ENCODE results near the gene ZNF774. TPM values are rescaled to one million over a fixed set of nuclear protein-coding genes. Genes with fewer than 3 reads are reported as not detected.

ZNF774 gene
- total RNA-seq, 1 donor from 2014 or later, result 8.3 TPM

GRCh38 chr15:90349821-90350220, 2.3 kb upstream of the ZNF774 start:
- Histone ChIP-seq H3K4me3 (no peak overlapping the region), H3K9me3 (ENCODE audit: low read depth) (no peaks in the 10 kb centered on the region), H3K27ac (no peak overlapping the region), H3F3A (ENCODE audit: low read depth) (peaks cover 3% of the 10 kb centered on the region), H3K27me3 (peaks cover 12% of the 10 kb centered on the region), H3K79me2 (ENCODE audit: low read depth) (no peaks in the 10 kb centered on the region), H3K9ac (no peak overlapping the region), H4K20me1 (ENCODE audit: low read depth) (no peaks in the 10 kb centered on the region), H3K4me2 (no peak overlapping the region), H2AFZ (replicated peaks) (no peak overlapping the region), H3K36me3 (no peaks in the 10 kb centered on the region), H3K4me1 (no peaks in the 10 kb centered on the region)
- Mint-ChIP-seq H3K4me3 (peak overlapping the region; percentile 36), H3K27me3 (ENCODE audit: insufficient read depth, low read depth) (peaks cover 13% of the 10 kb centered on the region), H3K4me1 (no peaks in the 10 kb centered on the region), H3K9me3 (peaks cover 3% of the 10 kb centered on the region), H3K36me3 (no peaks in the 10 kb centered on the region), H3K27ac (no peak overlapping the region)
- DNase-seq (ENCODE audit: low spot score), result no peak
- TF ChIP-seq EZH2 (IDR thresholded peaks at IDR 0.05) (no peak), EZH2phosphoT487 (IDR thresholded peaks at IDR 0.05) (no peak), CTCF (IDR thresholded peaks at IDR 0.05) (no peak)

DNA sequence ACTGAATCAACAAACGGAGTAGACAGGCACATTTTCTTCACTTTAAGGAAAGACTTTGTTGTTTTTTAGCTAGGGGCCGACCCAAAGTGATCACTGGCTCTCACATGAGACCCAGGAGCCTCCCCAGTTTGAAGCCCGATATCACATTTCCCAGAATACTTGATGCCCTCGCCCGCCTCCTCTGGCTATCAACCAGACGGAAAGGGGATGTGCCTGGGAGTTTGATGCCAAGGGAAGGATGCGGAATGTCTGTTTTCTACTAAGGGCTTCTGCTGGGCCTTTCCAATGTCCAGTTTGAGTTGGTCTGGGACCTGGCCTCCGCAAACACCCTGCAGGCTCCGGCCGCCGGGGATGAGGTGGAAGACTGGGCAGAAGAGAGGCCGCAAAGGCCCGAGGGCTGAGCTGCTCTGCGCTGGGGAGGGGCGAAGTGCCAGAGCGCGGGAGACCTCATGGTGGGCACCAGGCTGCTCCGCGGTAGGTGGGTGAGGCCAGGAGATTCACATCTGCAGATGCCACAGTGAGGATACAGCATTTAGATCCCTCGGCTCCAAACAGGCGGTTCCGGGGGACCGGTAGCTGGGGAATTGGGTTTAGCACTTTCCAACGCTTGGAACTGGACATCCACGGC, 491 bp upstream of the ZNF774 start:
- H3K9ac ChIP-seq, result no peak overlapping the region
- no peaks in the 10 kb centered on the region for H3K9me3 ChIP-seq (ENCODE audit: low read depth)
- no peak overlapping the region for H3K27ac Mint-ChIP-seq
- H3K27ac ChIP-seq, result no peak overlapping the region
- H3K36me3 Mint-ChIP-seq, result no peaks in the 10 kb centered on the region
- peak overlapping the region; percentile 85 for H3K4me3 ChIP-seq
- H3K36me3 ChIP-seq, result no peaks in the 10 kb centered on the region
- no peaks in the 10 kb centered on the region for H3K79me2 ChIP-seq (ENCODE audit: low read depth)
- peaks cover 3% of the 10 kb centered on the region for H3K9me3 Mint-ChIP-seq
- H2AFZ ChIP-seq (replicated peaks), result peak overlapping the region; percentile 97
- H3K27me3 Mint-ChIP-seq (ENCODE audit: insufficient read depth, low read depth), result peaks cover 13% of the 10 kb centered on the region
- no peaks in the 10 kb centered on the region for H3K4me1 ChIP-seq
- no peak for TF ChIP-seq EZH2phosphoT487 (IDR thresholded peaks at IDR 0.05)
- TF ChIP-seq CTCF (IDR thresholded peaks at IDR 0.05), result no peak
- no peak for TF ChIP-seq EZH2 (IDR thresholded peaks at IDR 0.05)
- no peaks in the 10 kb centered on the region for H4K20me1 ChIP-seq (ENCODE audit: low read depth)
- peaks cover 3% of the 10 kb centered on the region for H3F3A ChIP-seq (ENCODE audit: low read depth)
- H3K27me3 ChIP-seq, result peaks cover 12% of the 10 kb centered on the region
- peak overlapping the region; percentile 91 for H3K4me3 Mint-ChIP-seq
- DNase-seq (ENCODE audit: low spot score), result no peak
- H3K4me2 ChIP-seq, result peak overlapping the region; percentile 76
- no peaks in the 10 kb centered on the region for H3K4me1 Mint-ChIP-seq

- Histone ChIP-seq H2AFZ (replicated peaks) (no peak overlapping the region), H3K4me3 (no peak overlapping the region), H3K9me3 (ENCODE audit: low read depth) (no peaks in the 10 kb centered on the region), H3F3A (ENCODE audit: low read depth) (peaks cover 3% of the 10 kb centered on the region), H3K4me2 (no peak overlapping the region), H3K27me3 (peaks cover 12% of the 10 kb centered on the region), H3K79me2 (ENCODE audit: low read depth) (no peaks in the 10 kb centered on the region), H3K36me3 (no peaks in the 10 kb centered on the region), H3K4me1 (no peaks in the 10 kb centered on the region), H3K27ac (no peak overlapping the region), H3K9ac (no peak overlapping the region), H4K20me1 (ENCODE audit: low read depth) (no peaks in the 10 kb centered on the region)
- Mint-ChIP-seq H3K4me3 (no peak overlapping the region), H3K36me3 (peaks cover 2% of the 10 kb centered on the region), H3K9me3 (peaks cover 3% of the 10 kb centered on the region), H3K27me3 (ENCODE audit: insufficient read depth, low read depth) (peaks cover 11% of the 10 kb centered on the region), H3K27ac (no peak overlapping the region), H3K4me1 (no peaks in the 10 kb centered on the region)
- no peak for DNase-seq (ENCODE audit: low spot score)
- TF ChIP-seq CTCF (IDR thresholded peaks at IDR 0.05) (no peak), EZH2phosphoT487 (IDR thresholded peaks at IDR 0.05) (no peak), EZH2 (IDR thresholded peaks at IDR 0.05) (no peak)
Observed at GRCh38 chr15:90354986-90355385, 2.9 kb downstream of the ZNF774 start.

Data from neural progenitor cell (in vitro differentiated cells).